A673 (cell line): ENCODE results near the gene PIEZO1. TPM values are rescaled to one million over a fixed set of nuclear protein-coding genes. Genes with fewer than 3 reads are reported as not detected.

ENCODE experiments used
- BruUV-seq: library from RNA; stranded (reverse); fragments of 400-500 nt; replicated peaks from 2 replicates; lab custom pipeline; 2021; lab: Mats Ljungman, UMichigan
- CTCF ChIA-PET: fragments of 300-600 bp; sonication (Branson Sonifier 250); formaldehyde crosslinking; loops from one replicate; lab custom pipeline; 2022; ENCODE audit warnings: antibody characterized with exemption; lab: Charles Lee
- POLR2A ChIA-PET: fragments of 300-600 bp; sonication (Branson Sonifier 250); formaldehyde crosslinking; loops from one replicate; lab custom pipeline; 2022; ENCODE audit warnings: antibody characterized with exemption; ENCODE audit not compliant: low non-redundant PET; lab: Charles Lee
- DNase-seq: peaks from one replicate; pipeline ENCODE4 v3.0.0-alpha.2; 2015; ENCODE audit warnings: low spot score
- H3K27ac ChIP-seq: fragments of 200-600 bp; sonication (generic); 2 replicates; pipeline ENCODE4 v1.5.1; 2016; ENCODE audit warnings: mixed run types, low read depth, mild to moderate bottlenecking, mixed read lengths, antibody characterized with exemption, low read length; ENCODE audit not compliant: poor library complexity, severe bottlenecking
- H3K27me3 ChIP-seq: fragments of 200-600 bp; sonication (generic); replicated peaks from 2 replicates; pipeline ENCODE4 v1.6.1; 2017; ENCODE audit warnings: mixed run types, low read depth, mild to moderate bottlenecking, mixed read lengths, antibody characterized with exemption, low read length; ENCODE audit not compliant: insufficient read depth, poor library complexity
- H3K36me3 ChIP-seq: fragments of 200-600 bp; sonication (generic); 2 replicates; pipeline ENCODE4 v1.6.1; 2016; ENCODE audit warnings: mixed run types, mild to moderate bottlenecking, mixed read lengths, antibody characterized with exemption, low read length; ENCODE audit not compliant: insufficient read depth, poor library complexity, severe bottlenecking
- H3K4me1 ChIP-seq: fragments of 200-600 bp; sonication (generic); 2 replicates; pipeline ENCODE4 v1.6.1; 2017; ENCODE audit warnings: mixed run types, mild to moderate bottlenecking, mixed read lengths, antibody characterized with exemption, low read length; ENCODE audit not compliant: insufficient read depth, poor library complexity, severe bottlenecking
- H3K4me3 ChIP-seq: fragments of 200-600 bp; sonication (generic); 2 replicates; pipeline ENCODE4 v1.5.1; 2016; ENCODE audit warnings: low read depth, mixed run types, mild to moderate bottlenecking, mixed read lengths, low read length; ENCODE audit not compliant: poor library complexity, severe bottlenecking
- H3K9me3 ChIP-seq: fragments of 200-600 bp; sonication (generic); 2 replicates; pipeline ENCODE4 v1.6.1; 2016; ENCODE audit warnings: mixed run types, low read depth, mild to moderate bottlenecking, mixed read lengths, antibody characterized with exemption, low read length; ENCODE audit not compliant: poor library complexity, severe bottlenecking
- CTCF ChIP-seq: fragments of 300-800, 200-600 bp; sonication (generic); conservative IDR thresholded peaks from 2 replicates; pipeline ENCODE4 v1.5.1; 2017; ENCODE audit warnings: low read depth, mild to moderate bottlenecking, antibody characterized with exemption, low read length, moderate library complexity, mixed read lengths
- EZH2 ChIP-seq: fragments of 200-600 bp; sonication (generic); IDR thresholded peaks from 2 replicates; pipeline ENCODE4 v1.6.1; 2017; ENCODE audit warnings: borderline replicate concordance, low read depth, mild to moderate bottlenecking, mixed read lengths, antibody characterized with exemption, low read length; ENCODE audit not compliant: poor library complexity, severe bottlenecking
- intact Hi-C: fragments of 100-400 bp; cut with micrococcal nuclease; formaldehyde crosslinking; loops from one replicate; pipeline ENCODE4 v1.10.0; 2022; ENCODE audit not compliant: unreplicated experiment
- total RNA-seq: library from RNA; stranded (reverse); gene quantifications from 2 replicates; pipeline ENCODE4 v1.2.3, GENCODE V29; 2021

Gene PIEZO1
- total RNA-seq, 1 experiment from 2014 or later = 174 TPM

DNA sequence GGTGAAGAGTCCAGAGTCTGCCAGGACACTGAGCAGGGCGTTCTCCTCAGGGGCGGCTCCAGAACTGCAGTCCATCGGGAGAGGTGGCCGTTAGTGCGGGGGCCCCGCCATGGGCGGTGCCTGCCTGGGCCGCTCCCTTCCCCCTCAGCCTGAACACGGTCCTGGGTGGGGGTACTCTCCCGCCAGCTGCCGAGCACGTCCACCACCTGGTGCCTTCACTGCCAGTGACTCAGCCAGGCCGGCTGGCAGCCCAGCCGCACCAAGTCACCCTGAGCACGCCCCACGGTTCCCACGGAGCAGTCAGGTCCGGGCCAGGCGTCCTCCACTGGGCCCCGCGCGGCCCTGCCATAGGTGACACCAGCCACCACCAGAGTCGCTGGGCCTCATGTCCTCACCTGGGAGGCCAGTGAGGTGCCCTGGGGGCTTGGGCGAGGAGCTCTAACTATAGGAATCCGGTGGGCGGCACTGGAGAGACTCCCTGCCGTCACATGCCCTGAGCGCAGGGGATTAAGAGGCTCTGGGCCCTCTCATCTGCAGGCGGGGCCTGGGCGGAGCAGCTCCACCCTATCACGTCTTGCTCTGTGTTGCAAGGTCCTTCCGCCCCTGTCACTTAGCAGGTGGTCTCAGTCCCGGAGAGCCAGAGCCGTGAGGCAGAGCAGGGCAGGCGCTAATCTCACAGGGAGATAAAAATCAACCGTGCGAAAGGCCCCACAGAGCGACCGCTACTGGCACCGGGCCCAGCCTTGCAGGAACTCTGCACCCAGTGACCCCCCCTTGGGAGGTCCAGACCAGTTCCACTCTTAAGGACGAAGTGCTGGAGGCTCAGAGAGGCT is 14.3 kb downstream of the PIEZO1 start:
- Histone ChIP-seq H3K36me3 (no peaks in the 10 kb centered on the region), H3K4me1 (peaks cover 64% of the 10 kb centered on the region), H3K27ac (peak overlapping the region; percentile 93), H3K4me3 (peak overlapping the region; percentile 29), H3K27me3 (no peaks in the 10 kb centered on the region), H3K9me3 (no peaks in the 10 kb centered on the region)
- intact Hi-C loops = no loop called here
- ChIA-PET POLR2A (interaction anchor here (0.6 to 1.9 kb wide), 5 partner anchors 10 to 406 kb away, joined by 3 to 5 read pairs (median 3); no protein-coding TSS in a partner anchor), CTCF (interaction anchor here (0.7 to 1.4 kb wide), 5 partner anchors 11 to 37 kb away, joined by 3 to 5 read pairs (median 4); partner anchors contain the start of gene PIEZO1)
- TF ChIP-seq CTCF (0 out of 2 replicates have a peak, but pooled peaks have one; percentile 21), EZH2 (no peak)
- peak; percentile 98 for DNase-seq
- BruUV-seq = no TSS peak

GRCh38 chr16:88769617-88770460 is 15.2 kb downstream of the PIEZO1 start:
- Histone ChIP-seq H3K27me3 (no peaks in the 10 kb centered on the region), H3K36me3 (no peaks in the 10 kb centered on the region), H3K27ac (peak overlapping the region; percentile 93), H3K9me3 (no peaks in the 10 kb centered on the region), H3K4me3 (peak overlapping the region; percentile 29), H3K4me1 (peaks cover 64% of the 10 kb centered on the region)
- no TSS peak for BruUV-seq
- intact Hi-C loops = no loop called here
- ChIA-PET CTCF (interaction anchor here (1.1 to 1.4 kb wide), 2 partner anchors 12 to 15 kb away, joined by 5 read pairs; partner anchors contain the start of gene PIEZO1), POLR2A (interaction anchor here (0.6 to 1.0 kb wide), 2 partner anchors 13 to 407 kb away, joined by 3 read pairs; no protein-coding TSS in a partner anchor)
- peak; percentile 78 for DNase-seq
- no peak for TF ChIP-seq CTCF
- TF ChIP-seq EZH2 = no peak

- ChIA-PET CTCF (no interaction called here), POLR2A (no interaction called here)
- H3K36me3 ChIP-seq = peaks cover 4% of the 10 kb centered on the region
- H3K27ac ChIP-seq = peak overlapping the region; percentile 75
- TF ChIP-seq EZH2 (no peak), CTCF (no peak)
- no peaks in the 10 kb centered on the region for H3K9me3 ChIP-seq
- DNase-seq = no peak
- no peaks in the 10 kb centered on the region for H3K27me3 ChIP-seq
- BruUV-seq = no TSS peak
- intact Hi-C loops = no loop called here
- H3K4me1 ChIP-seq = peaks cover 57% of the 10 kb centered on the region
- no peak overlapping the region for H3K4me3 ChIP-seq
Measured at GRCh38 chr16:88768071-88768783, 16.8 kb downstream of the PIEZO1 start.
